H9 (cell line): ENCODE results near the gene EPHA2. TPM values are rescaled to one million over a fixed set of nuclear protein-coding genes. Genes with fewer than 3 reads are reported as not detected.

ENCODE experiments used
- DNase-seq: peaks from one replicate; pipeline ENCODE4 v3.0.0-alpha.2; 2017
- H2AFZ ChIP-seq: one replicate; pipeline ENCODE4 v1.6.1; 2013; ENCODE audit warnings: mild to moderate bottlenecking, low read length, control low read depth, moderate library complexity
- H2AK5ac ChIP-seq: 2 replicates; pipeline ENCODE4 v1.6.1; 2013; ENCODE audit warnings: low read length, control low read depth, mixed read lengths; ENCODE audit not compliant: insufficient read length
- H2BK120ac ChIP-seq: one replicate; pipeline ENCODE4 v1.6.1; 2013; ENCODE audit warnings: low read depth, mild to moderate bottlenecking, low read length, control low read depth, inconsistent platforms; ENCODE audit not compliant: poor library complexity, severe bottlenecking
- H2BK12ac ChIP-seq: 2 replicates; pipeline ENCODE4 v1.6.1; 2013; ENCODE audit warnings: low read length, control low read depth, mixed read lengths, low read depth; ENCODE audit not compliant: insufficient read length
- H2BK15ac ChIP-seq: 2 replicates; pipeline ENCODE4 v1.6.1; 2013; ENCODE audit warnings: low read depth, low read length, control low read depth
- H2BK20ac ChIP-seq: one replicate; pipeline ENCODE4 v1.6.1; 2013; ENCODE audit warnings: low read depth, mild to moderate bottlenecking, low read length, control low read depth, inconsistent platforms; ENCODE audit not compliant: poor library complexity, severe bottlenecking
- H2BK5ac ChIP-seq: 2 replicates; pipeline ENCODE4 v1.6.1; 2013; ENCODE audit warnings: low read length, control low read depth, mixed read lengths; ENCODE audit not compliant: insufficient read length
- H3K14ac ChIP-seq: 2 replicates; pipeline ENCODE4 v1.6.1; 2013; ENCODE audit warnings: low read length, control low read depth; ENCODE audit not compliant: insufficient read depth
- H3K18ac ChIP-seq: 2 replicates; pipeline ENCODE4 v1.6.1; 2013; ENCODE audit warnings: low read depth, mild to moderate bottlenecking, mixed read lengths, low read length, control low read depth; ENCODE audit not compliant: insufficient read length
- H3K23ac ChIP-seq: 2 replicates; pipeline ENCODE4 v1.6.1; 2013; ENCODE audit warnings: low read length, control low read depth, mixed read lengths, low read depth; ENCODE audit not compliant: insufficient read length
- H3K23me2 ChIP-seq: 2 replicates; pipeline ENCODE4 v1.6.1; 2013; ENCODE audit warnings: low read depth, mild to moderate bottlenecking, mixed read lengths, low read length, control low read depth; ENCODE audit not compliant: insufficient read length, poor library complexity, severe bottlenecking
- H3K27ac ChIP-seq: 2 replicates; pipeline ENCODE4 v1.5.1; 2013; ENCODE audit warnings: low read length, control low read depth, mixed read lengths, low read depth; ENCODE audit not compliant: insufficient read length
- H3K27me3 ChIP-seq: 2 replicates; pipeline ENCODE4 v1.6.1; 2013; ENCODE audit warnings: low read length, control low read depth, inconsistent platforms; ENCODE audit not compliant: insufficient read depth
- H3K4ac ChIP-seq: 2 replicates; pipeline ENCODE4 v1.6.1; 2013; ENCODE audit warnings: low read depth, mild to moderate bottlenecking, control low read depth, inconsistent platforms, low read length, moderate library complexity
- H3K4me1 ChIP-seq: 2 replicates; pipeline ENCODE4 v1.6.1; 2013; ENCODE audit warnings: low read length, control low read depth, inconsistent platforms; ENCODE audit not compliant: insufficient read depth
- H3K4me2 ChIP-seq: 2 replicates; pipeline ENCODE4 v1.6.1; 2013; ENCODE audit warnings: low read length, control low read depth, mixed read lengths; ENCODE audit not compliant: insufficient read length, insufficient read depth
- H3K56ac ChIP-seq: 2 replicates; pipeline ENCODE4 v1.6.1; 2013; ENCODE audit warnings: low read depth, mild to moderate bottlenecking, mixed read lengths, low read length, control low read depth; ENCODE audit not compliant: insufficient read length
- H3K79me1 ChIP-seq: 2 replicates; pipeline ENCODE4 v1.6.1; 2013; ENCODE audit warnings: low read depth, mild to moderate bottlenecking, moderate library complexity, low read length, control low read depth, inconsistent platforms; ENCODE audit not compliant: insufficient read depth, poor library complexity, severe bottlenecking
- H3K79me2 ChIP-seq: 2 replicates; pipeline ENCODE4 v1.6.1; 2013; ENCODE audit warnings: low read length, control low read depth, inconsistent platforms; ENCODE audit not compliant: insufficient read depth
- H3K9ac ChIP-seq: 2 replicates; pipeline ENCODE4 v1.6.1; 2013; ENCODE audit warnings: low read length, control low read depth, mixed read lengths; ENCODE audit not compliant: insufficient read length; ENCODE audit errors: extremely low read depth
- H3K9me3 ChIP-seq: one replicate; pipeline ENCODE4 v1.6.1; 2013; ENCODE audit warnings: low read depth, low read length, inconsistent platforms; ENCODE audit not compliant: control insufficient read depth
- H3T11ph ChIP-seq: one replicate; pipeline ENCODE4 v1.6.1; 2013; ENCODE audit warnings: mild to moderate bottlenecking, low read length, control low read depth, inconsistent platforms
- H4K20me1 ChIP-seq: one replicate; pipeline ENCODE4 v1.6.1; 2013; ENCODE audit not compliant: control insufficient read depth, insufficient read length, insufficient read depth
- H4K5ac ChIP-seq: 2 replicates; pipeline ENCODE4 v1.6.1; 2013; ENCODE audit warnings: low read depth, mild to moderate bottlenecking, mixed read lengths, low read length, control low read depth; ENCODE audit not compliant: insufficient read length
- H4K8ac ChIP-seq: replicated peaks from 2 replicates; pipeline ENCODE4 v1.6.1; 2013; ENCODE audit warnings: low read length, control low read depth, mixed read lengths, low read depth; ENCODE audit not compliant: insufficient read length
- H4K91ac ChIP-seq: 2 replicates; pipeline ENCODE4 v1.6.1; 2013; ENCODE audit warnings: low read depth, mild to moderate bottlenecking, moderate library complexity, mixed read lengths, low read length, control low read depth; ENCODE audit not compliant: insufficient read length
- H3K27ac Mint-ChIP-seq, 3 experiments: 2 replicates in 2 of 3; 3 replicates in 1 of 3; pipeline ENCODE4 v1.8.0; 2020 to 2021; ENCODE audit warnings: mixed read lengths in 3 of 3, mild to moderate bottlenecking in 1 of 3, moderate library complexity in 1 of 3
- H3K27me3 Mint-ChIP-seq: 2 replicates; pipeline ENCODE4 v1.8.0; 2021; ENCODE audit warnings: low read depth, mild to moderate bottlenecking, moderate library complexity, mixed read lengths
- H3K36me3 Mint-ChIP-seq, 3 experiments: 2 replicates in 2 of 3; 3 replicates in 1 of 3; pipeline ENCODE4 v1.8.0; 2020 to 2021; ENCODE audit warnings: low read depth in 3 of 3, mixed read lengths in 3 of 3; ENCODE audit not compliant: insufficient read depth in 1 of 3
- H3K4me1 Mint-ChIP-seq, 2 experiments: 2 replicates each; pipeline ENCODE4 v1.8.0; 2020; ENCODE audit warnings: mixed read lengths in 2 of 2
- H3K4me3 Mint-ChIP-seq, 2 experiments: 2 replicates in 1 of 2; 3 replicates in 1 of 2; pipeline ENCODE4 v1.8.0; 2020 to 2021; ENCODE audit warnings: mild to moderate bottlenecking in 2 of 2, mixed read lengths in 2 of 2, moderate library complexity in 1 of 2
- H3K9me3 Mint-ChIP-seq, 2 experiments: 2 replicates in 1 of 2; 3 replicates in 1 of 2; pipeline ENCODE4 v1.8.0; 2020; ENCODE audit warnings: mild to moderate bottlenecking in 2 of 2, mixed read lengths in 2 of 2, moderate library complexity in 1 of 2
- CTCF ChIP-seq: fragments of 200-600 bp; sonication (generic); conservative IDR thresholded peaks from 3 replicates; pipeline ENCODE4 v1.8.0; 2021; ENCODE audit warnings: antibody characterized with exemption, mild to moderate bottlenecking
- WGBS: extraction: QIAGEN DNeasy Blood & Tissue Kit; methylation state at CpG from one replicate; pipeline ENCODE4 v1.1.7; 2013; ENCODE audit warnings: missing lambda C conversion rate, low lambda C conversion rate, mixed read lengths; ENCODE audit not compliant: insufficient read length; ENCODE audit errors: extremely low coverage; 5-methylcytosine and 5-hydroxymethylcytosine counted together
- total RNA-seq: library from RNA; stranded (reverse); gene quantifications from 2 replicates; pipeline ENCODE4 v1.2.1, GENCODE V29; 2021

The EPHA2 gene
- total RNA-seq, 1 experiment from 2014 or later: 33.1 TPM

- Histone ChIP-seq H3K27me3 (no peaks in the 10 kb centered on the region), H4K91ac (peak overlapping the region; percentile 12), H4K8ac (no peak overlapping the region), H3K4ac (no peak overlapping the region), H3K23me2 (no peaks in the 10 kb centered on the region), H4K5ac (no peak overlapping the region), H3K9ac (no peak overlapping the region), H3K14ac (no peak overlapping the region), H3K23ac (no peak overlapping the region), H2BK5ac (no peak overlapping the region), H2BK120ac (no peak overlapping the region), H3K18ac (peak overlapping the region; percentile 22), H2BK12ac (no peak overlapping the region), H3K79me1 (no peaks in the 10 kb centered on the region), H3K4me2 (no peak overlapping the region), H3K9me3 (no peaks in the 10 kb centered on the region), H3K56ac (no peak overlapping the region), H2AK5ac (no peak overlapping the region), H2BK15ac (no peak overlapping the region), H3K4me1 (peaks cover 10% of the 10 kb centered on the region), H3K79me2 (no peaks in the 10 kb centered on the region), H2AFZ (no peak overlapping the region), H2BK20ac (no peak overlapping the region), H3T11ph (no peak overlapping the region), H3K27ac (no peak overlapping the region), H4K20me1 (no peaks in the 10 kb centered on the region)
- no peak overlapping the region for H3K4me3 Mint-ChIP-seq
- WGBS: no CpG with 5 or more reads among the region's 23 CpGs
- peaks cover 62 to 67% of the 10 kb centered on the region in 2 experiments for H3K4me1 Mint-ChIP-seq
- H3K9me3 Mint-ChIP-seq: no peaks in the 10 kb centered on the region; a peak in 1 of 5 replicates
- peak overlapping the region in 2 of 3 experiments; percentile 52 to 92; a peak in 4 of 7 replicates for H3K27ac Mint-ChIP-seq
- TF ChIP-seq CTCF: no peak
- H3K36me3 Mint-ChIP-seq: no peaks in the 10 kb centered on the region
- peaks cover 20% of the 10 kb centered on the region for H3K27me3 Mint-ChIP-seq
- DNase-seq: peak; percentile 26
Observed at GRCh38 chr1:16114527-16115467, 41.1 kb downstream of the EPHA2 start.
